ENCODE measurements around the gene PLEKHM3. TPM values are rescaled to one million over a fixed set of nuclear protein-coding genes. Genes with fewer than 3 reads are reported as not detected.

PLEKHM3 gene
- total and polyA plus RNA-seq, 2 donors, result 8.2 to 8.8 TPM

GRCh38 chr2:207935991-207936370 is 89.3 kb downstream of the PLEKHM3 start:
- Histone ChIP-seq H3K4me1 (ENCODE audit: control insufficient read depth in 2 of 2, insufficient read depth in 2 of 2, low read length in 2 of 2) (no peaks in the 10 kb centered on the region), H3K4me3 (ENCODE audit: low read length in 2 of 2) (no peak overlapping the region), H3K9me3 (ENCODE audit: control insufficient read depth in 2 of 2, insufficient read depth in 1 of 2, low read length in 1 of 2) (no peaks in the 10 kb centered on the region), H3K36me3 (ENCODE audit: control insufficient read depth in 2 of 2, insufficient read depth in 2 of 2, low read length in 1 of 2) (no peaks in the 10 kb centered on the region), H3K27ac (ENCODE audit: low read depth in 1 of 2, low read length in 1 of 2) (no peak overlapping the region), H3K27me3 (ENCODE audit: control insufficient read depth in 2 of 2, insufficient read depth in 1 of 2, low read length in 1 of 2) (no peaks in the 10 kb centered on the region)
- no peak for DNase-seq (ENCODE audit: low read depth in 6 of 9, low spot score in 9 of 9)
- 86% methylated on average over 4 of the region's 4 CpGs for WGBS

- no peak overlapping the region for H3K4me3 ChIP-seq (ENCODE audit: low read length in 2 of 2)
- peaks cover 0 to 3% of the 10 kb centered on the region in 2 donors for H3K36me3 ChIP-seq (ENCODE audit: control insufficient read depth in 2 of 2, insufficient read depth in 2 of 2, low read length in 1 of 2)
- H3K27me3 ChIP-seq (ENCODE audit: control insufficient read depth in 2 of 2, insufficient read depth in 1 of 2, low read length in 1 of 2), result no peaks in the 10 kb centered on the region
- 98% methylated on average over 7 of the region's 7 CpGs for WGBS
- H3K27ac ChIP-seq (ENCODE audit: low read depth in 1 of 2, low read length in 1 of 2), result no peak overlapping the region
- H3K4me1 ChIP-seq (ENCODE audit: control insufficient read depth in 2 of 2, insufficient read depth in 2 of 2, low read length in 2 of 2), result no peaks in the 10 kb centered on the region
- no peak for DNase-seq (ENCODE audit: low read depth in 6 of 9, low spot score in 9 of 9)
- no peaks in the 10 kb centered on the region for H3K9me3 ChIP-seq (ENCODE audit: control insufficient read depth in 2 of 2, insufficient read depth in 1 of 2, low read length in 1 of 2)
Measured at GRCh38 chr2:207935121-207935990, 90.0 kb downstream of the PLEKHM3 start.

GRCh38 chr2:207934720-207935119 is 90.6 kb downstream of the PLEKHM3 start:
- no peaks in the 10 kb centered on the region for H3K9me3 ChIP-seq (ENCODE audit: control insufficient read depth in 2 of 2, insufficient read depth in 1 of 2, low read length in 1 of 2)
- no peaks in the 10 kb centered on the region for H3K4me1 ChIP-seq (ENCODE audit: control insufficient read depth in 2 of 2, insufficient read depth in 2 of 2, low read length in 2 of 2)
- WGBS, result 98% methylated on average over 7 of the region's 7 CpGs
- no peak overlapping the region for H3K4me3 ChIP-seq (ENCODE audit: low read length in 2 of 2)
- H3K27ac ChIP-seq (ENCODE audit: low read depth in 1 of 2, low read length in 1 of 2), result no peak overlapping the region
- no peak for DNase-seq (ENCODE audit: low read depth in 6 of 9, low spot score in 9 of 9)
- H3K27me3 ChIP-seq (ENCODE audit: control insufficient read depth in 2 of 2, insufficient read depth in 1 of 2, low read length in 1 of 2), result no peaks in the 10 kb centered on the region
- H3K36me3 ChIP-seq (ENCODE audit: control insufficient read depth in 2 of 2, insufficient read depth in 2 of 2, low read length in 1 of 2), result peaks cover 0 to 3% of the 10 kb centered on the region in 2 donors

GRCh38 chr2:207933396-207934065 is 91.8 kb downstream of the PLEKHM3 start:
- no peaks in the 10 kb centered on the region for H3K27me3 ChIP-seq (ENCODE audit: control insufficient read depth in 2 of 2, insufficient read depth in 1 of 2, low read length in 1 of 2)
- DNase-seq (ENCODE audit: low read depth in 6 of 9, low spot score in 9 of 9), result no peak
- WGBS, result 92% methylated on average over 9 of the region's 9 CpGs
- H3K36me3 ChIP-seq (ENCODE audit: control insufficient read depth in 2 of 2, insufficient read depth in 2 of 2, low read length in 1 of 2), result peaks cover 0 to 3% of the 10 kb centered on the region in 2 donors
- no peak overlapping the region for H3K27ac ChIP-seq (ENCODE audit: low read depth in 1 of 2, low read length in 1 of 2)
- no peaks in the 10 kb centered on the region for H3K4me1 ChIP-seq (ENCODE audit: control insufficient read depth in 2 of 2, insufficient read depth in 2 of 2, low read length in 2 of 2)
- H3K4me3 ChIP-seq (ENCODE audit: low read length in 2 of 2), result no peak overlapping the region
- no peaks in the 10 kb centered on the region for H3K9me3 ChIP-seq (ENCODE audit: control insufficient read depth in 2 of 2, insufficient read depth in 1 of 2, low read length in 1 of 2)

GRCh38 chr2:207932106-207932505 is 93.2 kb downstream of the PLEKHM3 start:
- Histone ChIP-seq H3K27me3 (ENCODE audit: control insufficient read depth in 2 of 2, insufficient read depth in 1 of 2, low read length in 1 of 2) (no peaks in the 10 kb centered on the region), H3K27ac (ENCODE audit: low read depth in 1 of 2, low read length in 1 of 2) (no peak overlapping the region), H3K4me1 (ENCODE audit: control insufficient read depth in 2 of 2, insufficient read depth in 2 of 2, low read length in 2 of 2) (no peaks in the 10 kb centered on the region), H3K9me3 (ENCODE audit: control insufficient read depth in 2 of 2, insufficient read depth in 1 of 2, low read length in 1 of 2) (no peaks in the 10 kb centered on the region), H3K4me3 (ENCODE audit: low read length in 2 of 2) (no peak overlapping the region), H3K36me3 (ENCODE audit: control insufficient read depth in 2 of 2, insufficient read depth in 2 of 2, low read length in 1 of 2) (peaks cover 0 to 3% of the 10 kb centered on the region in 2 donors)
- DNase-seq (ENCODE audit: low read depth in 6 of 9, low spot score in 9 of 9), result no peak
- WGBS, result 94% methylated on average over 1 of the region's 1 CpG

- Histone ChIP-seq H3K36me3 (ENCODE audit: control insufficient read depth in 2 of 2, insufficient read depth in 2 of 2, low read length in 1 of 2) (peaks cover 0 to 3% of the 10 kb centered on the region in 2 donors), H3K27me3 (ENCODE audit: control insufficient read depth in 2 of 2, insufficient read depth in 1 of 2, low read length in 1 of 2) (no peaks in the 10 kb centered on the region), H3K9me3 (ENCODE audit: control insufficient read depth in 2 of 2, insufficient read depth in 1 of 2, low read length in 1 of 2) (no peaks in the 10 kb centered on the region), H3K27ac (ENCODE audit: low read depth in 1 of 2, low read length in 1 of 2) (no peak overlapping the region), H3K4me3 (ENCODE audit: low read length in 2 of 2) (no peak overlapping the region), H3K4me1 (ENCODE audit: control insufficient read depth in 2 of 2, insufficient read depth in 2 of 2, low read length in 2 of 2) (peaks cover 0 to 2% of the 10 kb centered on the region in 2 donors)
- no peak for DNase-seq (ENCODE audit: low read depth in 6 of 9, low spot score in 9 of 9)
- WGBS, result 98% methylated on average over 29 of the region's 29 CpGs
Measured at GRCh38 chr2:207930747-207931146, 94.6 kb downstream of the PLEKHM3 start.

- Histone ChIP-seq H3K4me3 (ENCODE audit: low read length in 2 of 2) (no peak overlapping the region), H3K9me3 (ENCODE audit: control insufficient read depth in 2 of 2, insufficient read depth in 1 of 2, low read length in 1 of 2) (no peaks in the 10 kb centered on the region), H3K4me1 (ENCODE audit: control insufficient read depth in 2 of 2, insufficient read depth in 2 of 2, low read length in 2 of 2) (peaks cover 0 to 5% of the 10 kb centered on the region in 2 donors), H3K27me3 (ENCODE audit: control insufficient read depth in 2 of 2, insufficient read depth in 1 of 2, low read length in 1 of 2) (no peaks in the 10 kb centered on the region), H3K27ac (ENCODE audit: low read depth in 1 of 2, low read length in 1 of 2) (no peak overlapping the region), H3K36me3 (ENCODE audit: control insufficient read depth in 2 of 2, insufficient read depth in 2 of 2, low read length in 1 of 2) (peaks cover 0 to 3% of the 10 kb centered on the region in 2 donors)
- no peak for DNase-seq (ENCODE audit: low read depth in 6 of 9, low spot score in 9 of 9)
- 98% methylated on average over 3 of the region's 3 CpGs for WGBS
Measured at GRCh38 chr2:207929923-207930322, 95.4 kb downstream of the PLEKHM3 start.

GRCh38 chr2:207928079-207928478 is 97.2 kb downstream of the PLEKHM3 start:
- no peaks in the 10 kb centered on the region for H3K27me3 ChIP-seq (ENCODE audit: control insufficient read depth in 2 of 2, insufficient read depth in 1 of 2, low read length in 1 of 2)
- peaks cover 0 to 5% of the 10 kb centered on the region in 2 donors for H3K4me1 ChIP-seq (ENCODE audit: control insufficient read depth in 2 of 2, insufficient read depth in 2 of 2, low read length in 2 of 2)
- no peak for DNase-seq (ENCODE audit: low read depth in 6 of 9, low spot score in 9 of 9)
- peaks cover 0 to 3% of the 10 kb centered on the region in 2 donors for H3K36me3 ChIP-seq (ENCODE audit: control insufficient read depth in 2 of 2, insufficient read depth in 2 of 2, low read length in 1 of 2)
- H3K9me3 ChIP-seq (ENCODE audit: control insufficient read depth in 2 of 2, insufficient read depth in 1 of 2, low read length in 1 of 2), result no peaks in the 10 kb centered on the region
- H3K27ac ChIP-seq (ENCODE audit: low read depth in 1 of 2, low read length in 1 of 2), result no peak overlapping the region
- no peak overlapping the region for H3K4me3 ChIP-seq (ENCODE audit: low read length in 2 of 2)

- no peaks in the 10 kb centered on the region for H3K27me3 ChIP-seq (ENCODE audit: control insufficient read depth in 2 of 2, insufficient read depth in 1 of 2, low read length in 1 of 2)
- no peaks in the 10 kb centered on the region for H3K9me3 ChIP-seq (ENCODE audit: control insufficient read depth in 2 of 2, insufficient read depth in 1 of 2, low read length in 1 of 2)
- H3K4me1 ChIP-seq (ENCODE audit: control insufficient read depth in 2 of 2, insufficient read depth in 2 of 2, low read length in 2 of 2), result peaks cover 0 to 5% of the 10 kb centered on the region in 2 donors
- 97% methylated on average over 4 of the region's 4 CpGs for WGBS
- no peak overlapping the region for H3K27ac ChIP-seq (ENCODE audit: low read depth in 1 of 2, low read length in 1 of 2)
- H3K4me3 ChIP-seq (ENCODE audit: low read length in 2 of 2), result no peak overlapping the region
- peaks cover 0 to 3% of the 10 kb centered on the region in 2 donors for H3K36me3 ChIP-seq (ENCODE audit: control insufficient read depth in 2 of 2, insufficient read depth in 2 of 2, low read length in 1 of 2)
- DNase-seq (ENCODE audit: low read depth in 6 of 9, low spot score in 9 of 9), result no peak
Measured at GRCh38 chr2:207926989-207927300, 98.4 kb downstream of the PLEKHM3 start.

All from thymus (tissue), 11 donors.